T-helper 2 cell treated with Interferon-gamma antibody and Interleukin-4, amounts not matched to agents 100 ng/mL and 5 ng/mL, for 36 hours (primary cell): ENCODE data around the gene MTUS2. TPM values are rescaled to one million over a fixed set of nuclear protein-coding genes. Genes with fewer than 3 reads are reported as not detected.

Source experiments
- intact Hi-C: fragments of 100-400 bp; cut with micrococcal nuclease; formaldehyde crosslinking; loops from one replicate; pipeline ENCODE4 v1.15.1; 2023
- total RNA-seq: library from RNA; stranded (reverse); gene quantifications from 2 replicates; pipeline ENCODE4 v1.2.3, GENCODE V29; 2022

The MTUS2 gene
- total RNA-seq, 1 donor from 2014 or later, result not detected

DNA sequence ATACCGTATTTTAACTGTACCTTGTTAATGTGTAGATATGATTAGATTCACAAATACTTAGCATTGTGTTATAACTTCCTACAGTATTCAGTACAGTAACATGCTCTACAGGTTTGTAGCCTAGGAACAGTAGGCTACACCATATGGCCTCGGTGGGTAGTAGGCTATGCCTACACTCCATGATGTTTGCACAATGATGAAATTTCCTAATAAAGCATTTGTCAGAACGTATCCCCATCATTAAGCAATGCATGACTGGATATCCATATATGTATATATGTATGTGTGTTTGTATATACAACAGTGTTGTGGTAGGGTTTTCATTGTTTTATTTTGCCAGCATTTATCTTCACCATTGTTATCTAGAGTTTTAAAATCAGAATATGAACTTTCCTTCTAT lies 655.9 kb downstream of the MTUS2 start:
- intact Hi-C loops, result no loop called here

DNA sequence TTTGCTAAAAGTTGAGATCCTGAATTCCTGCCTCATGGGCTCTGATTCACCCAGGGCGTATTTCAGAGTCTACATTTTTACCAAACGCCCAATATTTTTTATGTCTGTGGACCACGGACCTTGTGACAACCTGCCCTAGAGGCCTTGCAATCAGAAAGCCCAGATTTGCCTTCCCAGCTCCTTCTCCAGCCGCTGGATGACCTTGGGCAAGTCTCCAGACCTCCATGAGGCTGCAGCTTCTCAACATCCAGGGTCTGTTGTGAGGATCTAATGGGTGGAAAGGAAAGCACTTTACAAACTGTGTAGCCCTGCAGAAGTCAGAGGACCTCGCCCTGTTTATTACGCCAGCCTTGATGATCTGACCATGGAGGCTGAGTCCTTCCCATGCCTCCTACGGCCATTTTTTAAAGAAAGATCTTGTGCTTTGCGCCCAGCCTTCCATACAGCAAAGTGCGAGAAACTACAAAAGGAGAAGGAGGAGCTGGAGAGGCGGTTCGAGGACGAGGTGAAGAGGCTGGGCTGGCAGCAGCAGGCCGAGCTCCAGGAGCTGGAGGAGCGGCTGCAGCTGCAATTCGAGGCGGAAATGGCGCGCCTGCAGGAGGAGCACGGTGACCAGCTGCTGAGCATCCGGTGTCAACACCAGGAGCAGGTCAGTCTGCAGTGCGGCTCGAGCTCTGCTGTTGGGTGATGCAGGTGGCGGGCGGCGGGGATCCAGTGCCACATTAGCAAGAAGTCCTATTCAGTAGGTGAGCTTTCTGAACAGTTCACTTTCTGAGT lies 659.8 kb downstream of the MTUS2 start:
- intact Hi-C loops, result no loop called here

DNA sequence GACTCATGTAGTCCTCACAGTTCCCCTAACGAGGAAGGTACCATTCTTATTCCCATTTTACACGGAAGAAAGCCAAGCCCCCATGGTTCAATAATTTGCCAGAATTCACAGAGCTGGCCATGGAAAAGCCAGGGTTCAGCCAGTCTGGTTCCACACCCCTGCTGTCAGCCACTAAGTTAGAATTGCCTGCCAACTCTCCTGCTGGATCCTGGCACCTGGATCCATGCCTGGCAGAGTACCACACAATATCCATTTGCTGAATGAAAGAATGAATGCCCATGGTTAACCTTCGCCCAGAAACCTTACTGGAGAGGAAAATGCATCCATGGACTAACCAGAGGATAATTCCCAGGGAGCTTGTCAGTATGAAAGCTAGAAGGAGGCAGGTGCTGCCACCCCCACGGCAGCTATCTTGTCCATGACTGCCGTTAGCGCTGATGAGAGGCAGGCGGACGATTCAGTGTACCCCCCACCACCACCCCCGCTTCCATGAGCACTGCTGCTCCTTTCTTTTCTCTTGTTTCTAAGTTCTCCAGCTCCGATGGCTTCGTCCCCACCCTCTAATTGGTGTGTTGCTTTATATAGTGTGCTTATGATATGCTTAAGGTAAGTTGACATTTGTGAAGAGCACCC lies 660.9 kb downstream of the MTUS2 start:
- intact Hi-C loops, result no loop called here

DNA sequence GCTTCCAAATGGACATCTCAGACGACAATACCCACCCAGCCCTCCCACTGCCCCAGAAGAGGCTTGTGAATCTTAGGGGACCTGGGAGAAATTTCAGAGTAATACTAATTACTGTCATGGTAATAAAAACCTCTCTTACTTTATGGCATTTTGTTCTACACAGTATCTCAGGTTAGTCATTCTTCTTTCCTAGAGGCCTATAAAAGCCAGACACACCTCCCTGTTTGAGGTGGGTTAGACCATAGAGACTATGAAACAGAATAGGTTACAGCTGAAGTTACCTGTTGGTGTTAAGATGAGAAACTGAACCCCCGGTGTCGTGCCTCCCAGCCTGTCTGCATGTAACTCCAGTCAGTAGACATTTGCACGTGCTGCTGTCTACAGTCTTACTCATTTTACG lies 661.5 kb downstream of the MTUS2 start:
- intact Hi-C loops, result no loop called here

DNA sequence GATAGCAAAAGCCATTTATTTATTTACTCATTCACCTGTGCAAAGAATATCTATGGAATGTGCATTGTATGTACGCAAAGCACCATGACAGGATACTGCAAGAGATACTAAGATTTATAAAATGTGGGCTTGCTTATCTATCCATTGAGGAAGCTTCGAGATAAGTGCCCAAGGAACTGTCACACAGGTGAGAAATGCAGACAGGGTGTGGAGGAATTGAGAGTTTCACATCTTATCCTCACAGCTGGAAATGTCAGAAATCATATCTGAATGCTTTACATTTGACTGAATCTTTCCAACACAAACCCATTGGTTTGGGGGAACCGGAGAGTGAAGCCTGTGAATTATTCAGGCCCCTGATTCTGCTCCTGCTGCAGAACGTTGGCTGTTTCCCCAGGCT lies 662.4 kb downstream of the MTUS2 start:
- intact Hi-C loops, result no loop called here

DNA sequence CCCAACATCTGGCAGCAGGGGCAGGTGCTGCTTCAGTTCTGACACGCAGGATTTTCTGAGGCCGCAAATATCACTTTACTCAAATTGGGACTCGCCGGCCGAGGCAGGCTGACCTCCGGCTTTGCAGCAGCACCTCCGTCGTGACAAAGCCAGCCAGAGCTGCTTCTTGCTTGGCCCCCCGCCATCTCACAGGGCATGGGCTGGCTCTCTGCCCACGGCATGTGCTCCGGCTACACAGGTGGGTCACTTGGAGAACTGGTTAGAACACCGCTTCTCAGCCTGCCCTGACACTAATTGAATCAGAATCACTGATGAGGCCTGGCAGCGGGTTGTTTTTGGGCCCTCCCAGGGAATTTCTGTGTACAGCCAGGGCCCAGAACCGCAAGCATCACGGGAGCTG lies 663.1 kb downstream of the MTUS2 start:
- intact Hi-C loops, result no loop called here

DNA sequence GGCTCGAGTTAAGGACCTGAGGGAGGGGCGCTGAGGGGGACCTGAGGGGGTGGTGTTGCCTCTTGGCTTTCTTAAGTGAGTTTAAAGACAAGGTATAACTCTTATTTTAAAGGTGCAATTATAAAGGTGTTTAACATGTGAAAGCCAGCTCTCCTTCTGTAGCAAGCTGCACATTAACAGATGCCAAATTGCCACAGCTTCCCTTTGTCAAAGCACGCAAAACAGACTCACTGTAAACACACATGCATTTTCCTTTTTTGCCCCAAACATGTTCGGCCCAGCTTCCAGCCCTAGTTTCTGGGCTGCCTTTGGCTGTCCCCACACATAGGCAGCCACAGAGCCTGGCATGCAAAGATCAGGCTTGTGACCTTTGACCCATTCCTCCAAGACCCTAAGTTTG lies 663.5 kb downstream of the MTUS2 start:
- intact Hi-C loops, result no loop called here

DNA sequence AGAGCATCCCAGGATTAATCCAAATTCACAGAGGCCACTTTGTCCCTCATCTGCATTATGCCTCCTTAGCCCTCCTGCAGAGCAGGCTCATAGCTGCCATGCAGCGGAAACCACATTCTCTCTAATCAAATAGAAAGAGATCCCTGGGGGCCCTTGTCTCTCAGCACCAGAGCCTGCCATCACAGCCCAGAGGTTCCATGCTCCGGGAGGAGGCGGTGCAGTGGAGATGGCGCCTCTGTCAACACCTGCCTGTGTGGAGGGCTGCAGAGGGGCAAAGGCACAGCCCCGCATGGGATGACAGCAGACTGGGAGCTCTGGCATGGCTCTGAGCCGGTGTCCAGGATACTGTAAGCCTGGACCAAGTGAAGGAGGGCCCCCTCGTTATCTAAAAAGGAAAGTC lies 664.1 kb downstream of the MTUS2 start:
- intact Hi-C loops, result no loop called here

DNA sequence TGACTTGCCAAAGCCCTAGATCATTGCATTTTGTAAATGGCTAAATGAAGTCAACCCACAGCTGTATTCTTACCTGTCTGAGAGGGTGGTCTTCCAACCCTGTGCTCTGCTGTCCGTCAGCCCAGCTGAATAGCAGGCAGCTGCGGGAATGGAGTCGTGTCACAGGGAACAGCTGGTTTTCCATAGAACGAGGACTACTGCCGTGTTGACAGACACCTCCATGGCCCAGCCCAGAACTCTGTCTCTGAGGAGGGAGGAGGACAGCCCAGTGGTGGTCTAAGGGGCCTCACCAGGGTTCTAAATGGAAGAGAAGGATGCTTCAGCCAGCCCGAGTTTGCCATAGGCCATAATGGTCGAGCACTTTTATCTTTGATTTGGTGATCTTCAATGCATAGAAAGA lies 664.7 kb downstream of the MTUS2 start:
- intact Hi-C loops, result no loop called here

DNA sequence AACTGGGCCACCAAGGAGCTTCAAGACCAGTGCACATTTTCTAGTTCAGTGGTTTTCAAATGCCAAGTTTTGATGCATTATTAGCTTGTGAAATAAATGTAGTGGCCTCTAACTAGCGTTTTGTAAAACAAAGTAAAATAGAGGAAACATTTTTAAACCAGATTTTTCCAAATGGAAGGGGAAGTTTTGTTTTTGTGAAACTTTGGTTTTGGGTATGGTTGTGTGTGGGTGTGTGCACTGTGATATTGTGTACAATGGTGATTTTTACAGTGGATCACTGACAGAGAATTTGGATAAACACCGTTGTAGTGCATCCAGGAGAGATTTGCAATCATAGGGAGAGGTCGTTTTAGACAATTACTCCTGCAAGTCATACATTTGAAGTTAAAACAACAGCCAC lies 666.4 kb downstream of the MTUS2 start:
- intact Hi-C loops, result no loop called here

DNA sequence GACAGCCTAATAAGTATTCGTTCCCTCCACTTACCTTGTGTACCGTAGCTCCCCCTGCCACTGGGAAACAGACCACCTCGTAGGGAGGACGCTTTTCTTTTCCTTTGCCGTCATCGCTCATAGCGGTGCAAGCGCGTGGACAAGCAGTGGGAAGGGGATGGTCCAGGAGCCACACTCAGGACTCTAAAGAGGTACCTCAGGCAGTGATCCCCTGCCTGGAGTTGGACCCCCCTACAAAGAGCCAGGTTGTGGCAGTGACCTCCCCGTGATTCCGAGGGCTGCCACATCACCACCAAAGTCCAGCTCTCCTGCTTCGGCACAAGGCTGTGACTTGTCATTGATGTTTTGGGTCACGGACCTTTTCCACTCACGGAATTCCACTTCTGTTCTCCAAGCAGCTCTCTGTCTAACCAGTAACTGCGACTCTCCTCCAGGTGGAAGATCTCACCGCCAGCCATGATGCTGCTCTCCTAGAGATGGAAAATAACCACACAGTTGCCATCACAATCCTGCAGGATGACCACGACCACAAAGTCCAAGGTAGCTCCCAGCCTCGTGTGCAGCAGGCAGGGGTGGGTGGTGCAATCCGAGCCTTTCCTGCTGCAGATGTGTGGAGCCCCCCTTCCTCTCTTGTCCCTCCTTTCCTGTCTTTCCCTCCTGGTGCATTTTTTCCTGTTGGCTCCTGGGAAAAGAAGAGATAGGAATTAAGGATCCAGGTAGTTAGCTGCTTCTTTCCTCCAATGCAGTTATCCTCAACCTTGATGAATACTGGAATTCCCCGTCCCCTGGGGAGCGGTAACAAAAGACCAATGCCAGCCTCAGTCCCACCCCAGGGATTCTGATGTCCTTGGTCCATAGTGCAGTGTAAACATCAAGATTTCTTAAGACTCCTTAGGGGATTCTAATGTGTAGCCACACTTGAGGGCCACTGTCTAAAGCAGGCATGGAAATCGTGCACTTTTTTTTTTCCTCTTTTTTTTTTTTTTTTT lies 667.6 kb downstream of the MTUS2 start:
- intact Hi-C loops, result no loop called here

DNA sequence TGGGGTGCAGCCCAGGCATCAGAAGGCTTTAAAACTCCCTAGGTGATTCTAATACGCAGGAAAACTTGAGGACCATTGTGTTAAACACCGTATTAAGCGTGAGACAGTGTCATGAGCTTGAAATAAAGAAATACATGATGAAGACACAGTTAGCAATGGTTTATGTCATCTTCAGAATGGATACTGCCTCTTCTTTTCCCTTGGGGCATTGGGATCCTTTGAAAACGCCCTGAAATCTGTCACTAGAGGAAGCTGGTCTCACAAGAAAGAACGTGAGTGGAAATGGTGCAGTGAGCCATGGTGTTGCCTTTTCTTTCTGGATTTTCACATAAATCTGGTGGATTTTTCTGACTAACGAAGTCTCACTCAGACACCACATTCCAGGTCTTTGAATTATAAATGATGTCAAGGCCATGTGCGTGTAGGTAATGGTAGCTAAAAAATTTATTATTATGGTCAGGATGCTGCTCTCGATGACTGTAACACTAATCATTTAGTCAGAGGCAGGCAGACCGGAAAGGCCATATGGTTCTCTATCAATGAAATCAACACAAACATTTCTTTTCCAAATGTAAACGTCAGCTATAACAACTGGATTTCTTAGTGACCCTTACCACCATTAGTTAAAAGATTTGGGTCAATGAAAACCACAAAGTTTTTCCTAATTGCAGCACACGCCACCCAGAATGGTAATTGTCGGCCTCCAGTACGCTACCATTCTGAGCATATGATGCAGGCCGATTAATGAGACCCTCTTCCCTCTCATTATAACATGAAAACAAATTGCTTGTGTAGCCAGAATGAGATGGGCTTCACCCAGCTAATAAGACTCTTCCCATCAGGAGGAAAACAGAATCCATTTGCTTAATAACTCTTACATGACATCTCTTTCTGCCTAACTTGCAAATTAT lies 669.8 kb downstream of the MTUS2 start:
- intact Hi-C loops, result no loop called here

DNA sequence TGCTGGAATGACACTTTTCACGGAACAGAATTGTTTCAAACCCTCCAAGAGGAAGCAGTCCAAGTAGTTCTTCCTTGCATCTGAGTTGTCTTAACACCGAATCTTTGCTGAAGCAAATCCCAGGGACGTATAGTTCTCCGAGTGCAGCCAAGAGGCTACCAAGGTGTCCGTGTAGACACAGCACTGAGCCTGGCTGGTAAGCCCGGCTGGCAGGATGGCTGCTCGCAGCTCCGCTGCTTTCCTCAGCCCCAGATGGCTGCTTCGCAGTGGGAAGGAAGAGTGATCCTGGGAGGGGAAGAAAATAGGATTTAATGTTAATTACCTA lies 670.4 kb downstream of the MTUS2 start:
- intact Hi-C loops, result no loop called here

DNA sequence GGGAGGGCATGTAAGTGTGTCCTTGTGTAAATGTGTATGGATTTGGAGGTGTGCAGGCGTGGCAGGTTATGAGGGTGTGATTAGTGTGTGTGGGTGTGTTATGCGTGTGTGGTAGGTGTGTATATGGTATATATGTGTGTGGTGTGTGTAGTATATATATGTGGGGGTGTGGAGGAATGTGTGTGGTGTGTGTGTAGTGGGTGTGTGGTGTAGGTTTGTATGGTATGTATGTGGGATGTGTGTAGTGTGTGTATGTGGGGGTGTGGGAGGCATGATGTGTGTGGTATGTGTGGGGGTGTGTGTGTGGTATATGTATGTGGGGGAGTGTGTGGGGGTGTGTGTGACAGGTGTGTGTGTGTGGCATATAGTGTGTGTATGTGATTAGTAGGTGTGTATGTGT lies 671.1 kb downstream of the MTUS2 start:
- intact Hi-C loops, result no loop called here

DNA sequence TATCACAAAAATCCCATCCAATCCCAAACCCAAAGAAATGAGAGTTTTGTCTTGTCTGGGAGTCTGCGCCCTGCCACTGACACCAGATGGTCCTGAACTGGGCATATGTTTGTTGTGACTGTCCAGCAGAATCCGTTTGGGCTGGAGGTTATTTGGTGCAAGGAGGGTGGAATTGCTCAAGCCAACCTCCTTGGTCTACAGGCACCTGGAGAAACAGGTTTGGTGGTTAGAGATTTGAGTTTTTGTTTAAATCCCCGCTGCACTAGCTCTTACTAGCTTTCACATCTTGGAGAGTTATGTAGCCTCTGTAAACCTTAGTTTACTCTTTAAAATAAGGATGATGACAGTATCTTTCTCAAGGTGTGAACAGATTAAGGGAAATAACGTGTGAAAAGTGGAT lies 673.7 kb downstream of the MTUS2 start:
- intact Hi-C loops, result no loop called here

DNA sequence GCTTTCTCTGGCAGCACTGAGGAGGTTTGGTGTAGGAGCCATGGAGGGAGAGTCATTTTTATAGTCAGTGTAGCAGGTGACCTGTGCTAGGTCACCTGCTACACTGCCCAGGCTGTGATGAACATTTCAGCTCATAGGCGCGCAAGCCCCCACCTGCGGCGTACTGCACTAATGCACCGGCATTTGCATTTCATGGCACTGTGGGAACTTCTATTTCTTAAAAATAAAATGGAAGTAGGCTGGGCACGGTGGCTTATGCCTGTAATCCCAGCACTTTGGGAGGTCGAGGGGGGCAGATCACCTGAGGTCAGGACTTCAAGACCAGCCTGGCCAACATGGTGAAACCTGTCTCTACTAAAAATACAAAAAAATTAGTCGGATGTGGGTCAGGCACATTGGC lies 674.4 kb downstream of the MTUS2 start:
- intact Hi-C loops, result no loop called here

DNA sequence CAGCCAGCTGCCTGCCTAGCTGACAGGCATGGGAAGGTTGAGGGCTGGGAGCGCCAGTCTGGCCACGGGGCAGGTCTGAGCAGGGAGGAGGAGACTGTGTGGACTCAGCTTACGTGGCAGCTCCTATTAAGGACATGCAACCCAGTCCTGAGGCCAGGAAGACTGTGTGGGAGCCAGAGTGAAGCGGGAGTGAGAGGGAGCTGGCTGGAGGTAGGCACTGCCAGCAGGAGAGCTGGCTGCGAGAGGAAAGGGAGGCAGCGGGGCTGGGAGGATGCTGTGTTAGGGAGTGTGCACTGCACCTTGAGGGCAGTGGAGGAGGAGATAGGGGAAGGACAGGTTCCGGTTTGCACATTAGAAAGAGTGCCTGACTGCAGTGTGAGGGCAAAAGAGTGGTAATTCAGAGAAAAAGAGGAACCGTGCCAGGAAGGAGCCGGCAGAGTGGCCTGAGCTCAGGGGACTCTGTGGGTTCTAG lies 676.1 kb downstream of the MTUS2 start:
- intact Hi-C loops, result no loop called here

DNA sequence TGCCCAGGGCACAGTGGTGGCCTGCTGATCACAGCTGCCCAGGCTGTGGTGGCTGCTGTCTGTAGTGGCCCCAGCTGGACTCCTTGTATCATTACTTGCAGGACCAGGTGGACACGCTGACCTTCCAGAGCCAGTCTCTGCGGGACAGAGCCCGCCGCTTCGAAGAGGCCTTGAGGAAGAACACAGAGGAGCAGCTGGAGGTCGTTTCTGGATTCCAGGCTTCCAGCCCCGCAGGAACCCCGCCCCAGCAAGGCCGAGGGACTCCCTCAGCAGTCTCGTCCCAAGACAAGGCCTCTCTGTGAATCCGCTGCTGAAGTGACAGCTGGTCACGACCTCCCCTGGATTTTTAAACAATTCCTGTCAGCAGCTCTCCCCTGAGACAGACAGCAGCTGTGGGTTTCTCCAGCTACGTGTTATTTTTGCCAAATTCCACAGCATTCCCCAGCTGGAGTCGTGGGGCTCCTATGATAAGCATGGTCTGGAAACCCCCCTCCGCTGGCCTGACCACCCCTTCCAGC lies 677.1 kb downstream of the MTUS2 start:
- intact Hi-C loops, result no loop called here

DNA sequence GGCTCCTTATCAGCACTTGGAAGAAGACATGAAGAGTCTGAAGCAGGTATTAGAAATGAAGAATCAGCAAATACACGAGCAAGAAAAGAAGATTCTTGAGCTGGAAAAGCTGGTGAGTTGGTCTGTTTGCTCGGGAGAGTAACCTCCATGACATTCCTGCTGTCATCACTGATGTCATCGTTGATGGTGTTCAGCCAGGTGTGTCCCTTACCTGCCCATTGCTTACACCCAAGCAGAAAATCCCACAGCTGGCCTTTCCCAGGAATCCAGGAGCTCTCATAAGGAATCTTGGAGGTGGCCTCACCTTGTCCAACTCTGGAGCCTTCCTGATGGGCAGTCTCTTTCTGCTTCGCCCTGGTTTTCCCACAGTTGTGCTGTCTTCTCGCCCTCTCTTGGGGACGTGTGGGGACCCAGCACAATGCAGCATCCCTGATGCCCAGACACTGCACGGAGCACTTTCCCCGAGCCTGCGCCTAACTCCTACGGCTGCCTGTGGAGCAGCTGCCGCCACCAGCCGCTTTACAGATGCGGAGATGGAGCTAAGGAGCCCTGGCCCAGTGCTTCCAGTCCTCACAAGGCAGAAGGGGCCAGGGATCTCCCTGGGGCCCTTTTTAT lies 678.4 kb downstream of the MTUS2 start:
- intact Hi-C loops, result no loop called here

DNA sequence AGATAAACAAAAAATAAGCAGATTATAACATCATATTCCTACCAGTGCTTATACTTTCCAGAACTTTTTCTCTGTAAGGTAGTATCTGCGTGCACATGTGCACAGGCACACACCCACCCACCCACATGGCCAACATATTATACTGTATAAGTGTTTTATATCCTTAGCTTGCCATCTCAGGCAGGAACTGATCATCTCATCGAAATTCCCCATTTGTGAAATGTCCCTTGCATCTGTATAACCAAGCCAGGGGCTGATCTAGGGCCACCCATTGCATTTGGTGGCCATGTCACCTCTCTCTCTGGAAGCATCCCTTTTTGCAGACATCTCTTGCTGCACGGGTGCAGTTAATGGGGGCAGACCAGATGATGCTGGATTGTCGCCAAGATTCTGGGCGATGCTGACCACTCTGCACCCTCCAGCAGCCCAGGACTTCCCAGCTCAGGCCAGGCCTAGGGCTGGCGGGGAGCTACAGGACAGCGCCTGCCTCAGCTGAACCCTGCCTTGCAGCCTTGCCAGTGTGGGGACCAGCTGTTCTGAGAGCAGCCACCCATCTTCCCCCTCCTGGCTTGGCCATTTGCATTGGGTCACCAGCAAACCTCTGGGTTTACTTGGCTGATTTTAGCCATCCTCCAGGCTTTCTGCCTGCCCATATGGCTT lies 679.5 kb downstream of the MTUS2 start:
- intact Hi-C loops, result no loop called here
